NCI-H526 (cell line): ENCODE data around the gene PDE9A.
"Not testable (repeated sequence)": the region's sequence is repeated elsewhere in the genome, so short reads cannot be mapped to it uniquely, and the experiment has no call there.

ENCODE experiments used
- DNase-seq, 2 experiments: peaks; one replicate each; lab custom pipeline; 2025; lab: John Stamatoyannopoulos, UW

The PDE9A gene

GRCh38 chr21:42801616-42802015 lies 148.2 kb downstream of the PDE9A start:
- DNase-seq: not testable (repeated sequence)

GRCh38 chr21:42806509-42807140 lies 153.2 kb downstream of the PDE9A start:
- DNase-seq: no peak

GRCh38 chr21:42807293-42807895 lies 154.0 kb downstream of the PDE9A start:
- not testable (repeated sequence) for DNase-seq

- no peak for DNase-seq
Observed at GRCh38 chr21:42807938-42808613, 154.7 kb downstream of the PDE9A start.

- no peak for DNase-seq
Observed at GRCh38 chr21:42809171-42809570, 155.8 kb downstream of the PDE9A start.

GRCh38 chr21:42809577-42810475 lies 156.4 kb downstream of the PDE9A start:
- DNase-seq: no peak

- DNase-seq: no peak
Observed at GRCh38 chr21:42811960-42812359, 158.5 kb downstream of the PDE9A start.

- DNase-seq: not testable (repeated sequence)
Observed at GRCh38 chr21:42812528-42813241, 159.3 kb downstream of the PDE9A start.

- no peak for DNase-seq
Observed at GRCh38 chr21:42815217-42815616, 161.8 kb downstream of the PDE9A start.

GRCh38 chr21:42818328-42818749 lies 164.9 kb downstream of the PDE9A start:
- peak in 1 of 2 experiments; percentile 72 for DNase-seq

GRCh38 chr21:42819861-42820615 lies 166.6 kb downstream of the PDE9A start:
- no peak for DNase-seq

GRCh38 chr21:42820616-42821465 lies 167.4 kb downstream of the PDE9A start:
- no peak for DNase-seq
